Measurements from ENCODE around the gene CNTNAP1.
"Not testable (repeated sequence)": the region's sequence is repeated elsewhere in the genome, so short reads cannot be mapped to it uniquely, and the experiment has no call there.

CNTNAP1 gene

GRCh38 chr17:42681976-42682721 is at the start of gene CNTNAP1:
Gene CNTNAP1, plus strand, starts transcription at chr17:42682531. Its CDS starts 299 bp downstream, at chr17:42682830.
- DNase-seq, result no peak

GRCh38 chr17:42632949-42633444 is 49.3 kb upstream of the CNTNAP1 start:
- no peak for DNase-seq

- no peak for DNase-seq
Measured at GRCh38 chr17:42639525-42640113, 42.7 kb upstream of the CNTNAP1 start.

GRCh38 chr17:42640121-42640520 is 42.2 kb upstream of the CNTNAP1 start:
- DNase-seq, result no peak

- no peak for DNase-seq
Measured at GRCh38 chr17:42642336-42642735, 40.0 kb upstream of the CNTNAP1 start.

- no peak for DNase-seq
Measured at GRCh38 chr17:42647778-42648177, 34.6 kb upstream of the CNTNAP1 start.

- no peak for DNase-seq
Measured at GRCh38 chr17:42651392-42651791, 30.9 kb upstream of the CNTNAP1 start.

GRCh38 chr17:42653179-42654124 is 28.9 kb upstream of the CNTNAP1 start:
- DNase-seq, result no peak

GRCh38 chr17:42655528-42655927 is 26.8 kb upstream of the CNTNAP1 start:
- no peak for DNase-seq

- DNase-seq, result no peak
Measured at GRCh38 chr17:42657824-42658588, 24.3 kb upstream of the CNTNAP1 start.

GRCh38 chr17:42659079-42659931 is 23.0 kb upstream of the CNTNAP1 start, which contains the start of gene TUBG2:
Gene TUBG2, plus strand, starts transcription at chr17:42659284. Its CDS starts 220 bp downstream, at chr17:42659504.
- no peak for DNase-seq

GRCh38 chr17:42659932-42660274 is 22.4 kb upstream of the CNTNAP1 start:
- not testable (repeated sequence) for DNase-seq

GRCh38 chr17:42660692-42661345 is 21.5 kb upstream of the CNTNAP1 start:
- DNase-seq, result no peak

GRCh38 chr17:42665581-42666001 is 16.7 kb upstream of the CNTNAP1 start:
- DNase-seq, result no peak

GRCh38 chr17:42666126-42666525 is 16.2 kb upstream of the CNTNAP1 start:
- not testable (repeated sequence) for DNase-seq

GRCh38 chr17:42667088-42667951 is 15.0 kb upstream of the CNTNAP1 start:
- DNase-seq, result no peak

GRCh38 chr17:42669705-42669976 is 12.7 kb upstream of the CNTNAP1 start:
- DNase-seq, result no peak

- DNase-seq, result no peak
Measured at GRCh38 chr17:42669977-42670788, 12.1 kb upstream of the CNTNAP1 start.
